HepG2 (cell line): ENCODE results near the gene RNF126. TPM values are rescaled to one million over a fixed set of nuclear protein-coding genes. Genes with fewer than 3 reads are reported as not detected.

ENCODE experiments used
- ATF1 ChIP-seq: IDR thresholded peaks from 2 replicates; pipeline ENCODE4 v1.6.1; 2016; ENCODE audit warnings: mild to moderate bottlenecking, control low read depth
- BHLHE40 ChIP-seq: IDR thresholded peaks from 2 replicates; pipeline ENCODE4 v1.6.1; 2011; ENCODE audit warnings: low read length, improper control_type of control experiment
- CHD2 ChIP-seq: IDR thresholded peaks from 2 replicates; pipeline ENCODE4 v1.6.1; 2011; ENCODE audit warnings: low read depth, low read length, improper control_type of control experiment
- HIVEP1 ChIP-seq: sonication (generic); formaldehyde crosslinking; IDR thresholded peaks from 2 replicates; pipeline ENCODE4 v1.4.0; 2020; ENCODE audit warnings: mild to moderate bottlenecking, missing genetic modification reagents
- HMGXB4 ChIP-seq, 2 experiments: sonication (generic) in 1 of 2; formaldehyde crosslinking in 1 of 2; IDR thresholded peaks; 2 replicates each; pipeline versions ENCODE4 v1.4.0 to v1.6.1; 2018 to 2020; ENCODE audit warnings: missing genetic modification reagents in 2 of 2, borderline replicate concordance in 1 of 2, low read depth in 1 of 2, mild to moderate bottlenecking in 1 of 2, missing biosample characterization in 1 of 2
- NFE2L2 ChIP-seq: fragments of 150-350 bp; IDR thresholded peaks from 2 replicates; pipeline ENCODE4 v1.6.1; 2014; ENCODE audit warnings: low read length
- POLR2AphosphoS2 ChIP-seq: IDR thresholded peaks from 2 replicates; pipeline ENCODE4 v1.6.1; 2011; ENCODE audit warnings: low read depth, low read length, improper control_type of control experiment
- RAD51 ChIP-seq: fragments of 450-650 bp; IDR thresholded peaks from 2 replicates; pipeline ENCODE4 v1.6.1; 2016; ENCODE audit warnings: borderline replicate concordance
- SAFB2 ChIP-seq: sonication (generic); formaldehyde crosslinking; IDR thresholded peaks from 2 replicates; pipeline ENCODE4 v1.5.1; 2020; ENCODE audit warnings: missing genetic modification reagents, low read depth, mild to moderate bottlenecking, borderline replicate concordance
- SP4 ChIP-seq: sonication (generic); formaldehyde crosslinking; IDR thresholded peaks from 2 replicates; pipeline ENCODE4 v1.8.1; 2023; ENCODE audit warnings: mild to moderate bottlenecking, missing genetic modification reagents
- SRF ChIP-seq: IDR thresholded peaks from 2 replicates; pipeline ENCODE4 v1.6.1; 2011; ENCODE audit warnings: mild to moderate bottlenecking, low read depth, low read length, moderate library complexity
- TOE1 ChIP-seq: sonication (generic); formaldehyde crosslinking; IDR thresholded peaks from 2 replicates; pipeline ENCODE4 v1.4.0; 2020; ENCODE audit warnings: mild to moderate bottlenecking, missing genetic modification reagents
- ZFP36 ChIP-seq: fragments of 150-350 bp; IDR thresholded peaks from 2 replicates; pipeline ENCODE4 v1.6.1; 2018; ENCODE audit warnings: borderline replicate concordance, low read length, low read depth; ENCODE audit not compliant: partially characterized antibody
- ZFP37 ChIP-seq: sonication (generic); formaldehyde crosslinking; IDR thresholded peaks from 2 replicates; pipeline ENCODE4 v1.4.0; 2020; ENCODE audit warnings: missing genetic modification reagents, borderline replicate concordance
- ZHX1 ChIP-seq: sonication (generic); formaldehyde crosslinking; IDR thresholded peaks from 2 replicates; pipeline ENCODE4 v1.8.1; 2022; ENCODE audit warnings: low read depth, mild to moderate bottlenecking, missing genetic modification reagents
- ZMYM2 ChIP-seq: sonication (generic); formaldehyde crosslinking; IDR thresholded peaks from 2 replicates; pipeline ENCODE4 v1.8.0; 2022; ENCODE audit warnings: mild to moderate bottlenecking, missing genetic modification reagents
- ZNF282 ChIP-seq: fragments of 450-650 bp; IDR thresholded peaks from 2 replicates; pipeline ENCODE4 v1.6.1; 2018; ENCODE audit not compliant: partially characterized antibody
- ZNF337 ChIP-seq: sonication (generic); formaldehyde crosslinking; IDR thresholded peaks from 2 replicates; pipeline ENCODE4 v1.5.1; 2020; ENCODE audit warnings: missing genetic modification reagents, low read depth, mild to moderate bottlenecking, borderline replicate concordance
- ZNF432 ChIP-seq: sonication (generic); formaldehyde crosslinking; IDR thresholded peaks from 2 replicates; pipeline ENCODE4 v1.5.0; 2020; ENCODE audit warnings: missing genetic modification reagents, mild to moderate bottlenecking, borderline replicate concordance
- ZNF446 ChIP-seq: sonication (generic); formaldehyde crosslinking; IDR thresholded peaks from 2 replicates; pipeline ENCODE4 v1.5.0; 2020; ENCODE audit warnings: mild to moderate bottlenecking, missing genetic modification reagents
- ZNF496 ChIP-seq: sonication (generic); formaldehyde crosslinking; IDR thresholded peaks from 2 replicates; pipeline ENCODE4 v1.8.1; 2023; ENCODE audit warnings: mild to moderate bottlenecking, moderate library complexity, missing genetic modification reagents; ENCODE audit not compliant: insufficient replicate concordance
- ZNF513 ChIP-seq: sonication (generic); formaldehyde crosslinking; conservative IDR thresholded peaks from 2 replicates; pipeline ENCODE4 v1.5.0; 2020; ENCODE audit warnings: missing genetic modification reagents
- ZNF720 ChIP-seq: sonication (generic); formaldehyde crosslinking; IDR thresholded peaks from 2 replicates; pipeline ENCODE4 v1.4.0; 2020; ENCODE audit warnings: missing genetic modification reagents
- ZNF775 ChIP-seq: sonication (generic); formaldehyde crosslinking; IDR thresholded peaks from 2 replicates; pipeline ENCODE4 v1.4.0; 2020; ENCODE audit warnings: missing genetic modification reagents, mild to moderate bottlenecking, moderate library complexity, borderline replicate concordance
- ZSCAN31 ChIP-seq: sonication (generic); formaldehyde crosslinking; IDR thresholded peaks from 2 replicates; pipeline ENCODE4 v1.5.0; 2020; ENCODE audit warnings: low read depth, mild to moderate bottlenecking, missing genetic modification reagents
- polyA plus RNA-seq, 8 experiments: library from polyadenylated mRNA; depleted of rRNA in 3 of 8; stranded (reverse) in 7 of 8; unstranded in 1 of 8; fragments of >200 nt; fragmentation: Illumina TruSeq in 4 of 8; extraction: Trizol in 4 of 8; gene quantifications; 2 replicates each; pipeline versions ENCODE4 v1.2.1 to v1.2.3, GENCODE V29; 2011 to 2016; ENCODE audit warnings: low read depth in 4 of 8, missing spikeins in 1 of 8, mixed read lengths in 1 of 8; ENCODE audit not compliant: insufficient read depth in 1 of 8
- total RNA-seq, 5 experiments: library from RNA; depleted of rRNA; stranded (reverse); fragments of >200 nt; fragmentation: Illumina TruSeq; extraction: Trizol; gene quantifications; 2 replicates each; pipeline ENCODE4 v1.2.3, GENCODE V29; 2016; ENCODE audit warnings: low read depth in 1 of 5

The RNF126 gene
- total and polyA plus RNA-seq, 2 of the 13 experiments (the other 11 are each of a cell fraction or from before 2014, with no cell fraction given): 23.2 to 34.0 TPM

- no peak for TF ChIP-seq ZMYM2 (CRISPR knock-in tag)
- TF ChIP-seq NFE2L2: no peak
- no peak for TF ChIP-seq CHD2
- no peak for TF ChIP-seq TOE1 (CRISPR knock-in tag)
- TF ChIP-seq ZNF775: no peak
- TF ChIP-seq ZNF496 (CRISPR knock-in tag): no peak
- peak; percentile 26 to 66; a peak in 2 of 4 replicates for TF ChIP-seq HMGXB4 (CRISPR knock-in tag; IDR thresholded peaks at IDR 0.05; ENCODE audit: borderline replicate concordance in 1 of 2, low read depth in 1 of 2)
- no peak for TF ChIP-seq ZNF446 (CRISPR knock-in tag)
- TF ChIP-seq ZNF513 (CRISPR knock-in tag): no peak
- TF ChIP-seq ZNF337: no peak
- TF ChIP-seq ATF1 (CRISPR knock-in tag): no peak
- TF ChIP-seq POLR2AphosphoS2: no peak
- TF ChIP-seq SP4 (CRISPR knock-in tag): peak; percentile 94
- TF ChIP-seq SAFB2 (CRISPR knock-in tag): no peak
- no peak for TF ChIP-seq ZNF282
- TF ChIP-seq ZFP36: no peak
- no peak for TF ChIP-seq BHLHE40
- TF ChIP-seq ZNF432 (CRISPR knock-in tag): no peak
- no peak for TF ChIP-seq ZSCAN31 (CRISPR knock-in tag)
- 0 out of 2 replicates have a peak, but pooled peaks have one; percentile 55 for TF ChIP-seq ZFP37
- TF ChIP-seq ZNF720: no peak
- no peak for TF ChIP-seq SRF
- TF ChIP-seq ZHX1 (CRISPR knock-in tag): no peak
- TF ChIP-seq HIVEP1 (CRISPR knock-in tag): no peak
- no peak for TF ChIP-seq RAD51
These were observed 40.8 kb upstream of the RNF126 start (continued) for GRCh38 chr19:703651-704446.
